Stimulated activated naive CD4-positive, alpha-beta T cell treated with Interleukin-2 at 50 U/mL for 16 hours (primary cell): ENCODE measurements around the gene CATSPER2.
"Not testable (repeated sequence)": the region's sequence is repeated elsewhere in the genome, so short reads cannot be mapped to it uniquely, and the experiment has no call there.

Source experiments
- DNase-seq: peaks from one replicate; lab custom pipeline; 2025; lab: John Stamatoyannopoulos, UW

CATSPER2 gene

GRCh38 chr15:43648649-43649429 is at the start of gene CATSPER2:
Gene CATSPER2, minus strand, starts transcription at chr15:43648844. Its CDS starts 783 bp downstream, at chr15:43648061.
- DNase-seq: no peak

GRCh38 chr15:43693148-43694022 is 44.7 kb upstream of the CATSPER2 start, which contains the start of gene CKMT1A:
Gene CKMT1A, plus strand, starts transcription at chr15:43693859. Its CDS starts 192 bp downstream, at chr15:43694051.
- not testable (repeated sequence) for DNase-seq

- DNase-seq: not testable (repeated sequence)
Observed at GRCh38 chr15:43692679-43693078, 44.0 kb upstream of the CATSPER2 start.

DNA sequence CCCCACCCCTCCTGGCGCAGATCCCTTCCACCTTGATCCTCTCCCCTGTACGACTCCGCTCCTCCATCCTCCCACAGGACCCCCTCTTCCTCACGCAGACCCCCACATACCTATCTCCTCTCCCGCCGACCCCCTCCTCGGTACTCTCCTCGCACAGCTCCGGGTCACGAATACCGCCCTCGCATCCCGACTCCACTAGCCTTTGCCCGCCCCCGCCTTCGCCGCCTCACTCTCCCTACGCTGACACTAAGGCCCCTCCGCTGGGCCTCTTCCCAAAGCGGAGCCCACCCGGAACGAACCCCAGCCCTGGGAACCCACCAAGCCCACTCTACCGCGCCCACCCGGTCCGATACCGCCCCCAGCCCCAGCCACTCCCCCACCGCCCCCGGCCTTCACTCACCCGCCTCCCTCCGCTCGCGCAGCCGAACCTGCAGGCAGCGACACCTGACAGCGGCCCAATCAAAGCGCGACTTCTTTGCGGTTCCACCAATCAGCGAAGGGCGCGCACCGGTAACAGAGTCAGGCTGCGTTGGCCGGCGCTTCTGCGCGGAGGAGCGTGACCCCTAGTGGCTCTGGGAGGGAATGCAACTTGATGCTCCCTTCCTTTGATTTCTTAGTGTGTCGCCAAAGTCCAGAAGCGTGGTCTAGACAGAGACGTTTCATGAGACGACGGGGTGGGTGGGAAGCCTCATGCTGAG is 41.1 kb upstream of the CATSPER2 start:
- DNase-seq: not testable (repeated sequence)

DNA sequence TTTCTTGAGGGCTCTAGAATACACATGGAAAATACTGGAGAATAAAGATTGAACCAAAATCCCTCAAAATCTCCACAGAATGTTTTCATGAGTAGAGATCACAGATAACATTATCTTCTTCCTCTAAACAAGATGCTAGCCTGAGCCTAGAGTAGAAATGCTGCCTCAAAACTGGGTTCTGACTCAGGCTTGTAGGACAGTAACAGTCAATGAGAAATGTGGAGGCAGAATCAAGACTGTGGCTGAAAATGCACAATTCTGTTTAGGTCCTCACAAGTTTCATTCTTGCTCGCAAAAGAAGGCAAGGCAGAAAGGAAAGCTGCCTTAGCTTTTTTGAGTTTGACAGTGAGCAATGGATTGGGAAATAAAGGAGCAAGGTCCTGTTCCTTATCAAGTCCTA is 25.5 kb upstream of the CATSPER2 start:
- not testable (repeated sequence) for DNase-seq

GRCh38 chr15:43666177-43666576 is 17.5 kb upstream of the CATSPER2 start:
- not testable (repeated sequence) for DNase-seq

- not testable (repeated sequence) for DNase-seq
Observed at GRCh38 chr15:43663333-43663732, 14.7 kb upstream of the CATSPER2 start.

DNA sequence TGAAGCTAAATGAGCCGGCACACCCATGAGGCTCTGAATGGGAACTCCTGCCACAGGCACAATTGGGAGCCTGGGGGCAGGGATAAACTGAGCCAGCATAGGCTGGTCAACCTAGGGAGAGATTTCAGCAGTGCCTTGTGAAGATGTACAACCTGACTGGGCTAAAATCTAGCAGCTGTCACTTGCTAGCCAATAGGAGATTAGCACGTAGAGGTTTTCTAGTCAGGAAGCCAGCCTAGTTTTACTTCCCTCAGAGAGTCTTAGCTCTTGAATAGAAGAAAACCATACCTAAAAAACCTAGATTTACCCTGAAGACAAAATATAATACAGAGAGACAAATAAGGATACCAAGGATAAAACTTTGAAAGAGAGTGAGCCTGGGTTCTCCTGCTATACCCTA is 13.6 kb upstream of the CATSPER2 start:
- not testable (repeated sequence) for DNase-seq

DNA sequence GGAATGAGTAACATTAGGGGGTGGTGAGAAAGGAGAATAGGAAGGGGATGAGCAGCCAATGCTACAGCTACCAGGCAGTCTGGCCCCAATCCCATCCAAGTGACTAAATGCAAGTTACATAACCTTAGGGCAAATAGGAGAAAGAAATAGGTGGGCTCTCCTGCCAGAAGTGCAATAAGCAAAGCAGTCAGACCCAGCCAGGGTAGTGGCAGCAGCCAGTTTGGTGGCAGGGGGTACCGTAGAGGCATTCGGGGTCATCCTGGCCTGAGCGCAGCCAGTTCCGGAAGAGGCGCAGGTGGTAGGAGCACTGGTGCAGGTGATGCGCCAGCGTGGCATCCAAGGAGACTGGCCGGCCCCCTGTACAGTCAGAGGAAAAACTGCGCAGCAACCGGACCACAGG is 11.1 kb upstream of the CATSPER2 start:
- not testable (repeated sequence) for DNase-seq

DNA sequence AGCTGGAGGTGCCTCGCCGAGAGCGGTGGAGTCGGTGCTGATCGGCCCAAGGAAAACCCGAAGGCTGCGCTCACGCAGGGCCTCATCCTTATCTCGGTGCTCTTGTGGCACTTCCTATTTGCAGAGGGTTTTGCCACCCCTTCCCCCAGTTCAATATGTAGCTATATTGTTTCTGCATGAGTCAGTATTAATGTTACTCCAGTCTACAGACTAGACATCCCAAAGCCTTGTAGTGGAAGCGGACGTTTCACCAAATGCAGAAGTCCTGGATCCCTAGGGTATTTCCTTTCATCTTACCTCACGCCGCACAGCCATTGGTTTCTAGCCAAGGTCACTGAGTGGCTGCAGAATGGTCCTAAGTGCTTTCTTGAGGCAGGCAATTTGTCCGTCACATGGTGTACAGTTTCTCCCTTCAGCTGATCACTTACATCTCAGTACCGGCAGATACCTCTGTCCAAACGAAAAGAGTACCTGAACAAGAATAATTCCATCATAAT is 834 bp upstream of the CATSPER2 start:
- not testable (repeated sequence) for DNase-seq

- DNase-seq: not testable (repeated sequence)
Observed at GRCh38 chr15:43638464-43639204, 10.0 kb downstream of the CATSPER2 start.

GRCh38 chr15:43626937-43627336 is 21.7 kb downstream of the CATSPER2 start:
- DNase-seq: not testable (repeated sequence)

- DNase-seq: no peak
Observed at GRCh38 chr15:43625106-43625505, 23.5 kb downstream of the CATSPER2 start.

GRCh38 chr15:43622068-43622799 is 26.4 kb downstream of the CATSPER2 start:
- not testable (repeated sequence) for DNase-seq

DNA sequence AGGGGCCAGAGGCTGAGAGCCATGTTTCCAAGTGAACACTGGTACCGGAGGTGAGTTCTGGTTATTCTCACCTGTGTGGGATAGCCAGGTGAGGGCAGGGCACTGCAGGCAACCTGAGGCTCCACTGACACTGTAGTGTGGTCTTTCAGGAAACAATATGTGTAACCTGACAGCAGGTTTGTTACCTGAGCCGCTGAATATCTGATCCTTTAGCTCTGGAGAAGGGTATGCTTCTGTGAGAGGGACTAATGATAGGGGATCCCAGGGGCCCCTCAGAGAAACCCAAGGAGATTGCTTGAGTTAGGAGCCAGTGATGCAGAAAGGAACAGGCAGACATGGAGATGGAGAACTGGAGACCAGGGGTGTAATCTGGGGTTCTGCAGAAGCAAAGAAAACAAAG is 29.9 kb downstream of the CATSPER2 start, which contains the start of gene STRC:
TSS of gene STRC (minus strand) at position 101 of the 400 bp plus-strand sequence. CDS start at position 23, 78 bp downstream.
- not testable (repeated sequence) for DNase-seq

DNA sequence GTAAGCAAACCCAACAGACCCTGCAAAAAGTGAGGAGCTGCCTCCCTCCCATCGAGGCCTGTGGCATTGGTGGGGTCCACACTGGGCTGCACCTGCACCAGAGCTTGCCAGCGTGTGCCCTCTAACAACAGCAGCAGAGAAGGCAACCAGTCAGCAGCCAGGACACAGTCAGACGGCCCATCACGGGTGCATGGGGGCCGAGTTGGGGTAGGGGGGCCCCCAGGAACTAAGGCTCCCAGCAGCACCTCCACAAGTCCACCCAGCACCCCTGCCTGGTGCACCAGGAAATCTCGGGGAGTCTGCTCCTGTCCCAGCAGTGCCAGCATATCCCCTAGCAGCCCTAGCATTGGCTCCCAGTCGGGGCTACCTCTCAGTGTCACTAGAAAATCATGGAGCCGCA is 30.9 kb downstream of the CATSPER2 start:
- DNase-seq: not testable (repeated sequence)

GRCh38 chr15:43602233-43602632 is 46.4 kb downstream of the CATSPER2 start:
- DNase-seq: not testable (repeated sequence)

GRCh38 chr15:43600200-43600599 is 48.4 kb downstream of the CATSPER2 start:
- DNase-seq: not testable (repeated sequence)

DNA sequence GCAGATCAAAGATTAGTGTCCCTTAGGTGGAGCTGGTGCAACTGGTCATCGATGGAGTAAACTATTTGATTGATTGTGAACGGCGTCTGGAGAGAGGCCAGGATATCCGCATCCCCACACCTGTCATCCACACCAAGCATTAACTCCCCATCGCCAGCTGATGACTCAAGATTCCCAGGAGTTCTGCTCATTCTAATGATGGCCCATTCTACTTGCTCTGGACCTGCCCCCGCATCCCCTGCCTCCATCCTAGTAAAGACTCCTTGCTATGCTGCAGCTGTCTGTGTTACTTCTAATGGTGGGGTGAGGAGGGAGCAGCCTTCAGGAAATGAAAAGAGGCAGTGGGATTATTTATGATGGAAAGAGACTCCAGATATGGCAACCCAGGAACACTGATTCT is 49.5 kb downstream of the CATSPER2 start:
- DNase-seq: not testable (repeated sequence)
